ENCODE measurements around the gene AFG3L2.

DNA sequence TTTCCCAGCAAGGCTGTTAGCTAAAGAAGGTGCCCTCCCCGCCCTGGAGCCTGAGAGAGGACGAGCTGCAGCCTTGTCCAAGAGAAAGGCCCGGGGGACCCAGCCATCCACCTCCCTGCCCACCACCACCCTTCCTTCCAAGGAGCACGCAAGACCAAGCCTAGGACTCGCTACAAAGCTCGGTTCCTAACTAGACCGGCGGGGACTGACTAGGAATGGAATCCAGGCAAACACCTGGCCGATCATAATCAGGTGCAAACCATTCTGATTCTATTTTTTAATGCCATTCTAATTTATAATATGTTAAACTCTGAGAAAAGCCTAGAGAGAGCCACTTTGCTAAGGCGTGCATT lies 88.6 kb downstream of the AFG3L2 start:
- TF ChIP-seq ZBTB8A (CRISPR knock-in tag; IDR thresholded peaks at IDR 0.05; ENCODE audit: borderline replicate concordance, low read depth) (no peak), ZNF431 (CRISPR knock-in tag; IDR thresholded peaks at IDR 0.05; ENCODE audit: borderline replicate concordance, low read depth) (no peak), TOE1 (CRISPR knock-in tag; IDR thresholded peaks at IDR 0.05) (no peak), SMAD3 (CRISPR knock-in tag; IDR thresholded peaks at IDR 0.05) (no peak), ZNF7 (CRISPR knock-in tag; IDR thresholded peaks at IDR 0.05) (no peak), CBX1 (IDR thresholded peaks at IDR 0.05; ENCODE audit: low read depth) (no peak)
- TF ChIP-seq, protein P1, sequence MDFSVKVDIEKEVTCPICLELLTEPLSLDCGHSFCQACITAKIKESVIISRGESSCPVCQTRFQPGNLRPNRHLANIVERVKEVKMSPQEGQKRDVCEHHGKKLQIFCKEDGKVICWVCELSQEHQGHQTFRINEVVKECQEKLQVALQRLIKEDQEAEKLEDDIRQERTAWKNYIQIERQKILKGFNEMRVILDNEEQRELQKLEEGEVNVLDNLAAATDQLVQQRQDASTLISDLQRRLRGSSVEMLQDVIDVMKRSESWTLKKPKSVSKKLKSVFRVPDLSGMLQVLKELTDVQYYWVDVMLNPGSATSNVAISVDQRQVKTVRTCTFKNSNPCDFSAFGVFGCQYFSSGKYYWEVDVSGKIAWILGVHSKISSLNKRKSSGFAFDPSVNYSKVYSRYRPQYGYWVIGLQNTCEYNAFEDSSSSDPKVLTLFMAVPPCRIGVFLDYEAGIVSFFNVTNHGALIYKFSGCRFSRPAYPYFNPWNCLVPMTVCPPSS (IDR thresholded peaks at IDR 0.05) = no peak
- TF ChIP-seq, protein P2, sequence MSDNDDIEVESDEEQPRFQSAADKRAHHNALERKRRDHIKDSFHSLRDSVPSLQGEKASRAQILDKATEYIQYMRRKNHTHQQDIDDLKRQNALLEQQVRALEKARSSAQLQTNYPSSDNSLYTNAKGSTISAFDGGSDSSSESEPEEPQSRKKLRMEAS (IDR thresholded peaks at IDR 0.05) = no peak

Measured in HepG2 (cell line).